Liver (tissue), 9 donors: ENCODE data around the gene PCNA. TPM values are rescaled to one million over a fixed set of nuclear protein-coding genes. Genes with fewer than 3 reads are reported as not detected.

Experiments used
- DNase-seq: peaks from one replicate; pipeline ENCODE4 v3.0.0-alpha.2; 2017; ENCODE audit warnings: low spot score
- H3K27ac ChIP-seq, 2 donors: one replicate each; pipeline ENCODE4 v1.7.0; 2013; ENCODE audit warnings: inconsistent platforms in 2 of 2, low read length in 2 of 2, control low read depth in 1 of 2, low read depth in 1 of 2, mild to moderate bottlenecking in 1 of 2
- H3K27me3 ChIP-seq, 4 donors: one replicate each; pipeline versions ENCODE4 v1.6.1 to v1.7.0; 2013; ENCODE audit warnings: low read length in 3 of 4, inconsistent platforms in 1 of 4, mild to moderate bottlenecking in 1 of 4, moderate library complexity in 1 of 4; ENCODE audit not compliant: control insufficient read depth in 4 of 4, insufficient read depth in 4 of 4
- H3K36me3 ChIP-seq, 4 donors: one replicate each; pipeline versions ENCODE4 v1.6.1 to v1.7.0; 2013; ENCODE audit warnings: low read length in 3 of 4, mild to moderate bottlenecking in 3 of 4, low read depth in 1 of 4, moderate library complexity in 1 of 4; ENCODE audit not compliant: control insufficient read depth in 4 of 4, insufficient read depth in 3 of 4
- H3K4me1 ChIP-seq, 4 donors: one replicate each; pipeline versions ENCODE4 v1.6.1 to v1.7.0; 2013; ENCODE audit warnings: low read length in 3 of 4, mild to moderate bottlenecking in 3 of 4, moderate library complexity in 1 of 4; ENCODE audit not compliant: control insufficient read depth in 4 of 4, insufficient read depth in 4 of 4
- H3K4me3 ChIP-seq, 3 donors: one replicate each; pipeline versions ENCODE4 v1.6.1 to v1.7.0; 2013; ENCODE audit warnings: low read length in 3 of 3, control low read depth in 1 of 3, low read depth in 1 of 3, mild to moderate bottlenecking in 1 of 3
- H3K9ac ChIP-seq, 2 donors: one replicate each; pipeline ENCODE4 v1.7.0; 2013; ENCODE audit warnings: low read length in 2 of 2, mild to moderate bottlenecking in 2 of 2, moderate library complexity in 2 of 2, control low read depth in 1 of 2, low read depth in 1 of 2
- H3K9me3 ChIP-seq, 4 donors: one replicate each; pipeline versions ENCODE4 v1.6.1 to v1.7.0; 2013; ENCODE audit warnings: low read length in 3 of 4; ENCODE audit not compliant: control insufficient read depth in 4 of 4
- CTCF ChIP-seq: fragments of 150-350 bp; IDR thresholded peaks from 2 replicates; pipeline ENCODE4 v1.5.1; 2017; ENCODE audit warnings: improper control_type of control experiment, low read depth, low read length; ENCODE audit not compliant: missing input control
- EGR1 ChIP-seq, 2 donors: IDR thresholded peaks; 2 replicates each; pipeline ENCODE4 v1.6.1; 2016 to 2018; ENCODE audit warnings: antibody characterized with exemption in 2 of 2, low read depth in 2 of 2
- FOXA1 ChIP-seq: IDR thresholded peaks from 2 replicates; pipeline ENCODE4 v1.6.1; 2016; ENCODE audit warnings: antibody characterized with exemption
- FOXA2 ChIP-seq: IDR thresholded peaks from 2 replicates; pipeline ENCODE4 v1.6.1; 2016; ENCODE audit warnings: antibody characterized with exemption
- GABPA ChIP-seq, 2 donors: IDR thresholded peaks in 1 of 2; conservative IDR thresholded peaks in 1 of 2; 2 replicates each; pipeline ENCODE4 v1.6.1; 2016; ENCODE audit warnings: antibody characterized with exemption in 2 of 2, mild to moderate bottlenecking in 1 of 2, moderate library complexity in 1 of 2
- HNF4A ChIP-seq, 2 donors: conservative IDR thresholded peaks; 2 replicates each; pipeline ENCODE4 v1.6.1; 2016; ENCODE audit warnings: antibody characterized with exemption in 2 of 2, mild to moderate bottlenecking in 2 of 2
- HNF4G ChIP-seq: IDR thresholded peaks from 2 replicates; pipeline ENCODE4 v1.6.1; 2016; ENCODE audit warnings: antibody characterized with exemption
- JUND ChIP-seq, 2 donors: IDR thresholded peaks; 2 replicates each; pipeline ENCODE4 v1.6.1; 2016; ENCODE audit warnings: antibody characterized with exemption in 2 of 2
- MAX ChIP-seq: IDR thresholded peaks from 2 replicates; pipeline ENCODE4 v1.6.1; 2016; ENCODE audit warnings: antibody characterized with exemption
- NR2F2 ChIP-seq: IDR thresholded peaks from 2 replicates; pipeline ENCODE4 v1.6.1; 2016; ENCODE audit warnings: antibody characterized with exemption
- RAD21 ChIP-seq, 2 donors: IDR thresholded peaks; 2 replicates each; pipeline ENCODE4 v1.6.1; 2016; ENCODE audit warnings: antibody characterized with exemption in 2 of 2, mild to moderate bottlenecking in 2 of 2
- REST ChIP-seq: IDR thresholded peaks from 2 replicates; pipeline ENCODE4 v1.6.1; 2016; ENCODE audit warnings: antibody characterized with exemption, mild to moderate bottlenecking
- RXRA ChIP-seq, 2 donors: IDR thresholded peaks; 2 replicates each; pipeline ENCODE4 v1.6.1; 2017 to 2018; ENCODE audit warnings: antibody characterized with exemption in 2 of 2, mild to moderate bottlenecking in 1 of 2
- SP1 ChIP-seq: IDR thresholded peaks from 2 replicates; pipeline ENCODE4 v1.6.1; 2018; ENCODE audit warnings: antibody characterized with exemption, mild to moderate bottlenecking
- TAF1 ChIP-seq: conservative IDR thresholded peaks from 2 replicates; pipeline ENCODE4 v1.6.1; 2016; ENCODE audit warnings: antibody characterized with exemption, mild to moderate bottlenecking
- YY1 ChIP-seq: IDR thresholded peaks from 2 replicates; pipeline ENCODE4 v1.6.1; 2016; ENCODE audit warnings: antibody characterized with exemption, mild to moderate bottlenecking
- ZBTB33 ChIP-seq: IDR thresholded peaks from 2 replicates; pipeline ENCODE4 v1.6.1; 2016; ENCODE audit warnings: antibody characterized with exemption
- WGBS: extraction: QIAGEN DNeasy Blood & Tissue Kit; methylation state at CpG from one replicate; pipeline ENCODE4 v1.1.7; 2013; 5-methylcytosine and 5-hydroxymethylcytosine counted together
- polyA plus RNA-seq, 2 donors: library from polyadenylated mRNA; stranded (reverse) in 1 of 2; unstranded in 1 of 2; fragments of 200-250 nt in 1 of 2; fragments of >200 nt in 1 of 2; fragmentation: Nextera tagmentation in 1 of 2; extraction: Ambion mirVana in 1 of 2; gene quantifications; one replicate each; pipeline versions ENCODE4 v1.2.1 to v1.2.3, GENCODE V29; 2013 to 2015
- total RNA-seq, 2 donors: library from RNA; depleted of rRNA; stranded (reverse); fragments of >200 nt; gene quantifications; one replicate each; pipeline ENCODE4 v1.2.3, GENCODE V29; 2014
- TF ChIP-seq, protein P1 (sequence below): IDR thresholded peaks from 2 replicates; pipeline ENCODE4 v1.6.1; 2016; ENCODE audit warnings: antibody characterized with exemption
- donor health status: healthy.
- donor health status: healthy.
- donor health status: healthy.
- donor health status: healthy.
- donor health status: healthy.

PCNA gene
- total RNA-seq = 100 to 1,000 TPM in 1 of 2 donors, 10 to 100 TPM in 1; 19.3 to 161 TPM
- 10 to 100 TPM; 14.1 to 28.3 TPM for polyA plus RNA-seq

GRCh38 chr20:5119435-5120184, at the start of gene PCNA:
PCNA (minus strand) TSS chr20:5119958; CDS start chr20:5119798, 160 bp downstream.
- peak; percentile 93 for DNase-seq
- under 1% methylated on average over 71 of the region's 71 CpGs for WGBS
- TF ChIP-seq JUND (IDR thresholded peaks at IDR 0.05) = no peak
- TF ChIP-seq MAX = peak; percentile 14
- peak; percentile 79 for TF ChIP-seq YY1
- peak; percentile 19 for TF ChIP-seq CTCF
- peak; percentile 24 to 53 for TF ChIP-seq RAD21 (IDR thresholded peaks at IDR 0.05)
- peak; percentile 93 for TF ChIP-seq REST
- no peak for TF ChIP-seq FOXA1
- TF ChIP-seq, protein P1, sequence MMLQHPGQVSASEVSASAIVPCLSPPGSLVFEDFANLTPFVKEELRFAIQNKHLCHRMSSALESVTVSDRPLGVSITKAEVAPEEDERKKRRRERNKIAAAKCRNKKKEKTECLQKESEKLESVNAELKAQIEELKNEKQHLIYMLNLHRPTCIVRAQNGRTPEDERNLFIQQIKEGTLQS = no peak
- no peak for TF ChIP-seq FOXA2
- TF ChIP-seq EGR1 (IDR thresholded peaks at IDR 0.05; ENCODE audit: low read depth in 2 of 2) = no peak
- peak; percentile 75 for TF ChIP-seq SP1
- no peak for TF ChIP-seq HNF4G
- peak in 1 of 2 donors; percentile 48 for TF ChIP-seq GABPA (IDR thresholded peaks at IDR 0.05 in 1 of 2, conservative IDR thresholded peaks at IDR 0.05 in 1 of 2)
- TF ChIP-seq NR2F2 = no peak
- peak; percentile 24 to 44 for TF ChIP-seq RXRA (IDR thresholded peaks at IDR 0.05)
- TF ChIP-seq TAF1 = peak; percentile 83
- TF ChIP-seq HNF4A (conservative IDR thresholded peaks at IDR 0.05) = peak; percentile 36 to 49
- TF ChIP-seq ZBTB33 = no peak
- Histone ChIP-seq H3K9me3 (no peaks in the 10 kb centered on the region), H3K4me3 (peak within 1 kb of the TSS; percentile 63 to 93 (median 75)), H3K27me3 (no peaks in the 10 kb centered on the region), H3K4me1 (peaks cover 1 to 16% (median 10%) of the 10 kb centered on the region in 4 donors), H3K9ac (peak within 1 kb of the TSS; percentile 63 to 82), H3K36me3 (peaks cover 1 to 16% (median 13%) of the 10 kb centered on the region in 4 donors), H3K27ac (peak within 1 kb of the TSS; percentile 85 to 93)
